Cardiac muscle cell (in vitro differentiated cells and primary cell): ENCODE measurements around the gene CUL9. TPM values are rescaled to one million over a fixed set of nuclear protein-coding genes. Genes with fewer than 3 reads are reported as not detected.

Source experiments
- DNase-seq, 2 donors: peaks; one replicate each; pipeline versions ENCODE4 v3.0.0 to v3.0.0-alpha.2; 2010 to 2017; ENCODE audit warnings: low read depth in 1 of 2, low spot score in 1 of 2
- H3K27ac ChIP-seq: fragments of 200-600 bp; sonication (generic); 2 replicates; pipeline ENCODE4 v1.5.1; 2016
- H3K27me3 ChIP-seq: fragments of 200-600 bp; sonication (generic); 2 replicates; pipeline ENCODE4 v1.6.0; 2016; ENCODE audit warnings: control low read depth
- H3K36me3 ChIP-seq: fragments of 200-600 bp; sonication (generic); 2 replicates; pipeline ENCODE4 v1.5.1; 2016; ENCODE audit warnings: control low read depth
- H3K4me1 ChIP-seq: fragments of 200-600 bp; sonication (generic); 2 replicates; pipeline ENCODE4 v1.8.1; 2017; ENCODE audit warnings: low read depth, mild to moderate bottlenecking, mixed run types
- H3K4me3 ChIP-seq: fragments of 200-600 bp; sonication (generic); 2 replicates; pipeline ENCODE4 v1.5.1; 2016; ENCODE audit warnings: mild to moderate bottlenecking
- H3K9me3 ChIP-seq: fragments of 200-600 bp; sonication (generic); 2 replicates; pipeline ENCODE4 v1.5.1; 2017; ENCODE audit warnings: low read depth, mild to moderate bottlenecking, control low read depth
- CTCF ChIP-seq: IDR thresholded peaks from 2 replicates; pipeline ENCODE4 v1.5.1; 2012; ENCODE audit warnings: low read depth, mild to moderate bottlenecking, low read length
- polyA plus RNA-seq: library from polyadenylated mRNA; unstranded; fragments of >200 nt; fragmentation: Nextera tagmentation; extraction: Ambion mirVana; gene quantifications from 2 replicates; pipeline ENCODE4 v1.2.1, GENCODE V29; 2016
- total RNA-seq: library from RNA; depleted of rRNA; stranded (reverse); fragments of >200 nt; gene quantifications from 2 replicates; pipeline ENCODE4 v1.2.3, GENCODE V29; 2016

CUL9 gene
- total and polyA plus RNA-seq, 2 experiments from 2014 or later: 29.0 to 76.0 TPM

GRCh38 chr6:43188426-43188825 lies 6.4 kb downstream of the CUL9 start:
- Histone ChIP-seq H3K27ac (no peak overlapping the region), H3K4me3 (no peak overlapping the region), H3K9me3 (no peaks in the 10 kb centered on the region), H3K27me3 (no peaks in the 10 kb centered on the region), H3K36me3 (no peaks in the 10 kb centered on the region), H3K4me1 (peaks cover 18% of the 10 kb centered on the region)
- TF ChIP-seq CTCF: no peak
- no peak for DNase-seq

GRCh38 chr6:43189776-43190304 lies 7.8 kb downstream of the CUL9 start:
- Histone ChIP-seq H3K9me3 (no peaks in the 10 kb centered on the region), H3K4me3 (peak overlapping the region; percentile 4), H3K36me3 (no peaks in the 10 kb centered on the region), H3K27ac (peak overlapping the region; percentile 85), H3K27me3 (no peaks in the 10 kb centered on the region), H3K4me1 (peaks cover 18% of the 10 kb centered on the region)
- DNase-seq: peak in 1 of 2 donors; percentile 64
- no peak for TF ChIP-seq CTCF

- no peaks in the 10 kb centered on the region for H3K9me3 ChIP-seq
- H3K27me3 ChIP-seq: no peaks in the 10 kb centered on the region
- no peak overlapping the region for H3K4me3 ChIP-seq
- TF ChIP-seq CTCF: no peak
- H3K27ac ChIP-seq: no peak overlapping the region
- peaks cover 18% of the 10 kb centered on the region for H3K4me1 ChIP-seq
- no peaks in the 10 kb centered on the region for H3K36me3 ChIP-seq
- DNase-seq: no peak
Measured at GRCh38 chr6:43192911-43193310, 10.9 kb downstream of the CUL9 start.

- DNase-seq: no peak
- Histone ChIP-seq H3K9me3 (no peaks in the 10 kb centered on the region), H3K27ac (no peak overlapping the region), H3K4me3 (no peak overlapping the region), H3K27me3 (no peaks in the 10 kb centered on the region), H3K4me1 (peaks cover 18% of the 10 kb centered on the region), H3K36me3 (no peaks in the 10 kb centered on the region)
- no peak for TF ChIP-seq CTCF
Measured at GRCh38 chr6:43193929-43194328, 11.9 kb downstream of the CUL9 start.

DNA sequence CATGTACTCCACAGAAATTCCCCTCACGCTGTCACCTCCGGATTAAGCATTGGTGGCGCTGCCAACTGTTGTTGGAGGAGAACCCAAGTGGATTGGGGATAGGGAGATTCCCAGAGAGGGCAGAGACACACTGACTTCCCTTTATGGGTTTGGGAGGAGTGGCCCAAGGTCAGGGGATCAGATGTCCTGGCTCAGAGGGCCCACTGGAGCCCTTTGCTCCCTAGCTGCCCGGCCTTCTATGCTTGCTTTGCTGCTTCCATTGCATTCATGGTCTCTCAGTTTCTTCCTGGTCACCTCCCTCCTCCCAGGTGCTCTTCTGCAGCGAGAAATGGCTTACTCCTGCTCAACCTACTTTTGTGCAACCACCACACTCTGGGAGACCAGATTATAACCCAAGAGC lies 14.3 kb downstream of the CUL9 start:
- DNase-seq: peak in 1 of 2 donors; percentile 30
- TF ChIP-seq CTCF: no peak
- Histone ChIP-seq H3K4me3 (no peak overlapping the region), H3K27me3 (no peaks in the 10 kb centered on the region), H3K36me3 (peaks cover 2% of the 10 kb centered on the region), H3K9me3 (no peaks in the 10 kb centered on the region), H3K27ac (peak overlapping the region; percentile 58), H3K4me1 (no peaks in the 10 kb centered on the region)

- Histone ChIP-seq H3K36me3 (peaks cover 2% of the 10 kb centered on the region), H3K4me3 (no peak overlapping the region), H3K27me3 (no peaks in the 10 kb centered on the region), H3K9me3 (no peaks in the 10 kb centered on the region), H3K27ac (no peak overlapping the region), H3K4me1 (no peaks in the 10 kb centered on the region)
- DNase-seq: no peak
- no peak for TF ChIP-seq CTCF
Measured at GRCh38 chr6:43199912-43200311, 17.9 kb downstream of the CUL9 start.
